ENCODE measurements around the gene NAT10.

NAT10 gene

GRCh38 chr11:34105957-34106504 lies 602 bp downstream of the NAT10 start:
- DNase-seq (ENCODE audit: low read depth in 2 of 2, low spot score in 1 of 2), result no peak

DNA sequence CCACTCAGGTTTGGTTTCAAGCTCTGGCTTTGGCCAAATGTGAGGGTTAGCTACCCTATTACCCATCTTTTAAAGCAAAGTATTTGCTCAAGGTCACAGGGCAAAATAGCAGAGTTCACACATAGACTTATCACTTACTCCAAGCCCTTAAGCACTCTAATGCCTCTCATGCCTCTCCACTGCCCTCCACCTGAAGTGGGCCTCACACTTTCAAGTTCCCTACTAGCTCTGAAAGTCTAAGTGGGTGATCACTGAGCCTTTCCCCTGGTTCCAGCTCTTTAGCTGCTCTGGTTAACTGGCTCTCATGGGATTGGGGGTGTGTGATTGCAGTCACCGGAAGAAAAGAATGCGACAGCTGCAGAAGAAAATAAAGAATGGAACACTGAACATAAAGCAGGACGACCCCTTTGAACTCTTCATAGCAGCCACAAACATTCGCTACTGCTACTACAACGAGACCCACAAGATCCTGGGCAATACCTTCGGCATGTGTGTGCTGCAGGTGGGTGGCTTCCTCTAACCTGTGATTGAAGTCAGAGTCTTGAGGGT lies 6.4 kb downstream of the NAT10 start:
- DNase-seq (ENCODE audit: low read depth in 2 of 2, low spot score in 1 of 2), result no peak

DNA sequence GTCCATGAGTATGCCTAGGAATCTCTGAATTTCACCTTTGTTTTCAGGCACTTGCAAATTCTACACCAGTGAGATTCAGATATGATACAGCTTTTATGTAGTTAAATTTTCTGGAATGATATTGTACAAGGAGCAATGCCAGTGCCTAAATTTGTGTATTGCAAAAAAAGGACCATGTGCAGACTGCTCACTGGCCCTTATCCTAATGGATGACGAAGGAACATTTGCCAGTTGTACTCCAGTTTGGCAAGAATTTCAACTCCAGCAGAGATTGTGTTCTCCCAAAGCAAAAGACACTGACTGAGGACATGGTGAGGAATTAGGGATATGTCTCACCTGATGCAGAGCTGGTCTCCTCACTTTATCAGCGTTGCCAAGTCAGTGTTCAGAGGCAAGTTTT lies 8.6 kb downstream of the NAT10 start:
- no peak for DNase-seq (ENCODE audit: low read depth in 2 of 2, low spot score in 1 of 2)

DNA sequence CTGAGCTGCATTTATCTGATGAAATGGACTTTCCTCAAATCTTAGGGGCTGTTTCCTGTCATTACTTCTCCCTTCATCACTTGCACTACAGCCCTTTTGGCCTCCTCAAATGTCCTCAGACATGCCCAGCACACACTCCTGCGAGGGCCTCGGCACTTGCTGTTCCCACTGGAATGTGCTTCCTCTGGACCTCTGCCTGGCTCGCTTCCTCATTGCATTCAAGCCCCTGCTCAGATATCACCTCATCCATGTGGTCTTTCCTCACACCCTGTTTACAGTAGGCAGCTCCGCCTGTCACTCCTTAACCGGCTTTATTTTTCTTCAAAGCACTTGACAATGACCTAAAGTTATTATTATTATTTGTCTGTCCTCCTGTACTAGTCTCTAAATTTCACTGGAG lies 9.0 kb downstream of the NAT10 start:
- no peak for DNase-seq (ENCODE audit: low read depth in 2 of 2, low spot score in 1 of 2)

DNA sequence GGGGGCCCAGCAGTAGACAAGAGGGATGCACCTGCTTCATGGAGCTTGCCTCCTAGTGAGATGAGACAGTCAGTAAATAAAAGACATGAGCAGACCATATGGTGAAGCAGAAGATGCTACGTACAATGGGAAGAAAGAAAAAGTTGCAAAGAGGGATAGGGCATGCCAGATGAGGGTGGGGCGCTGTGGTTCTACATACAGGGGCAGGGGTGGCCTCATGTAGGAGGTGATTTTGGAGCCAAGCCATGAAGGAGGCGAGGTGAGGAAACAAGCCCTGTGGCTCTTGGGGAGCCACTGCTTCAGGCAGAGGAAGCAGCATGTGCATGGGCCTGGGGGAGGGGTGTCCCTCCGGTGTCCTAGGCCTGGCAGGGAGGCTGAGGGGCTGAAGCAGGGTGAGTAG lies 15.2 kb downstream of the NAT10 start:
- no peak for DNase-seq (ENCODE audit: low read depth in 2 of 2, low spot score in 1 of 2)

DNA sequence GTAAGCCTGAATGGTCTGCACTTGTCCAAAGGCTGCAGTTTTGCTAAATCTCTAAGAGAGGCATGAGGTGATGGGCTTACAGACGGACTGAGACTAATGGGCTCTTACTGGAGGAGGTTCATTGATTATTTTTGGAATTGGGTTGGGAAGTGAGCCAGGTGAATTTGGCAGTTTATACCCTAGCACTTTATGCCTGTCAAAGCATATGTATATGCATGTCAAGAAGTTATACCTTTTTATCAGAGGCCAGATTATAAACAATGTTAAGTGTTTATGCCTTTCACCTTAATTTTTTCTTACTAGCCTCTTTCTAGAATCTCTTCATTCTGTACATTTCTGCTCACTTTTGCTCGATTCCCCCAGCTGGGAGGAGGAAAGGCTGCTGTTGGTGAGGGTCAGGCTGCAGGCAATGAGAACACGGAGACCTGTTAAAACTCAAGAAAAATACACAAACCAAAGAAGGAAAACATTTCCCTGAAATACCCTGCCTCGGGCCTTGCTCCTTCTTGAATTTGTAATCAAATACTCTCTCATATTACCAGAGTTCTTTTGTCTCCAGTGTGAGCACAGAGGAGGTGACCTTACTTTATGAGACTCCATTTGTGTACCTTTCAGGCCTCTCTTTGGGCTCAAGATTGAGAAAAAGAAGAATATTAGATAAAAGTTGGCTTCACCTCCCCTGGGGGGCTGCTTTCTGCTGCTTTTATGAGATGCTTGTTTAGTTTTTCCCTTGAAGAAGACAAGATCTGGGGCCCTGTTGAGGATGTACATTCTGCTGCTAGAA lies 19.6 kb downstream of the NAT10 start:
- DNase-seq (ENCODE audit: low read depth in 2 of 2, low spot score in 1 of 2), result no peak

DNA sequence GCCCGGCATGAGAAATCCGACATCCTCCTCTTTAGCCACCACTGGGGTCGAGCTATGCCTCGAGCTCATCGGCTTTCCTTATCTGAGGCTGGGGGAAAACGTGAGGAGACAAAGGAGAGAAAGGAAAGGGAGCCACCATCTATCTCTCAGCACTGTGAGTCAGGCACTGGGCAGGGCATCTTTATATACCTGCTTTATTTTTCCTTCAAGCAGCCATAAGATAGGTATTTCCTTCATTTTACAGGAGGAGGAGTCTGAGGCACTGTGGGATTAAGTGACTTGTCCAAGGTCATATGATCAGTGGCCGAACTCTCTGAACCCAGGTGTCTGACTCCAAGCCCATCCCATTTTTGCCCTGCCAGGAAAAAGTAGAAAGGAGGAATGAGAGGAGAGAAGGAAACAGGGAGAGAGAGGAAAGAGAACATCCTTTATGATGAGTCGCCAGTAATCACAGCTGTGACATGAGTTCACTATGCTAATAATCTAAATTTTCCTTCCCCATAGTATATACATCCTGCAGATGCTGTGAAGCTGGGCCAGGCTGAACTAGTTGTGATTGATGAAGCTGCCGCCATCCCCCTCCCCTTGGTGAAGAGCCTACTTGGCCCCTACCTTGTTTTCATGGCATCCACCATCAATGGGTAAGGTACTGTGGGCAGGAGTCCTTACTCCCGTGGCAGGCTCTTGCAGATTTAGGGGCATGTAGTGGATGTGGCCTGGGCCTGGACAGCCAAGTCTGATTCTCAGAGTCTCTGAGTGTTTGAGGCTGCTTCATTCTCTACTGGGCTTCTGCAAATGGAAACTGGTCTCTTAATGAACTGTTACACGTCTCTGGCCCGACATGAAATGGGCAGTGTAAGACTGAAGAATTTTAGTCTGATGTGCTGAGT lies 21.8 kb downstream of the NAT10 start:
- DNase-seq (ENCODE audit: low read depth in 2 of 2, low spot score in 1 of 2), result no peak

DNA sequence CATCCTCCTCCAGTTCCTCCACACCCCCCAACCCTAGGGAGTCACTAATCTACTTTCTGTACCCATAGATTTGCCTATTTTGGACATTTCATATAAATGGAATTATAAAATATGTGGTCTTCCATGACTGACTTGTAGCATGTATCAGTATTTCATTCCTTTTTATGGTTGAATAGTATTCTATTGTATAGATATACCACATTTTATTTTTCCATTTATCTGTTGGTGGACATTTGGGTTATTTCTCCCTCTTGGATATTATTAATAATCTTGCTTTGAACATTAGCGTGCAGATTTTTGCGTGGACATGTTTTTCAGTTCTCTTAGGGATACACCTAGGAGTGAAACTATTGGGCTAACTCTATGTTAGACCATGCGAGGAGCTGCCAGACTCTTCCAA lies 23.4 kb downstream of the NAT10 start:
- no peak for DNase-seq (ENCODE audit: low read depth in 2 of 2, low spot score in 1 of 2)

- no peak for DNase-seq (ENCODE audit: low read depth in 2 of 2, low spot score in 1 of 2)
Observed at GRCh38 chr11:34132261-34132965, 27.0 kb downstream of the NAT10 start.

- no peak for DNase-seq (ENCODE audit: low read depth in 2 of 2, low spot score in 1 of 2)
Observed at GRCh38 chr11:34134765-34135164, 29.3 kb downstream of the NAT10 start.

DNA sequence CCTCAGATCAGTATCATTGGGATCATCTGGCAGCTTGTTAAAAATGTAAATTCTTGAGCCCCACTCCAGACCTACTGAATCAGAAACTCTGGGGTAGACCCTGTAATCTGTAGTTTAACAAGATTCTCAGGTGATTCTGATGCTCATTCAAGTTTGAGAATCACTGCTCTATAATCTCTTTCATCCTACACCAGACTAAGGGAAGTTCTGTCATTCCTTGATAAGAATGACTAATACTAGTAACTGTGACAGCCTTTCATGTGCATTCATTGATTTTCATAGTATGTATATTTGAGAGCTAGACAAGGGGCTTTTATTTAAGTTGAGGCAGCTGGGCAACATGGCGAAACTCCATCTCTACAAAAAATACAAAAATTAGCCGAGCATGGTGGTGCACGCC lies 30.0 kb downstream of the NAT10 start:
- DNase-seq (ENCODE audit: low read depth in 2 of 2, low spot score in 1 of 2), result no peak

GRCh38 chr11:34136420-34136819 lies 31.0 kb downstream of the NAT10 start:
- DNase-seq (ENCODE audit: low read depth in 2 of 2, low spot score in 1 of 2), result no peak

GRCh38 chr11:34139346-34139745 lies 33.9 kb downstream of the NAT10 start:
- no peak for DNase-seq (ENCODE audit: low read depth in 2 of 2, low spot score in 1 of 2)

DNA sequence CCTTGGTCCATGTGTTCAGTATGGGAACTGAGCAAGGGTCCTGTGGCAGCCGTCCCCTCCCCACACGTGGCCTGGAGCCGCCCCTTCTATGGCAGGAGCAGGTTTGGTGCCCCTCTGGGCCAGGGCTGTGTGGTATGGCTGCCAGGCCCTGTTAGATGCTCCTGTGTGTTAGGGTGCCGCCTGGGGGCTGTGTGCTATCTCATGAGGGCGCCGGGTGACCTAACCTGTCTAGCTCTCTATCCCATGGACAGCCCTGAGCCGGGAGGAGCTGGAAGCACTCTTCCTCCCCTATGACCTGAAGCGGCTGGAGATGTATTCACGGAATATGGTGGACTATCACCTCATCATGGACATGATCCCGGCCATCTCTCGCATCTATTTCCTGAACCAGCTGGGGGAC lies 34.7 kb downstream of the NAT10 start:
- no peak for DNase-seq (ENCODE audit: low read depth in 2 of 2, low spot score in 1 of 2)

- DNase-seq (ENCODE audit: low read depth in 2 of 2, low spot score in 1 of 2), result no peak
Observed at GRCh38 chr11:34143048-34143447, 37.6 kb downstream of the NAT10 start.

- DNase-seq (ENCODE audit: low read depth in 2 of 2, low spot score in 1 of 2), result no peak
Observed at GRCh38 chr11:34145073-34145472, 39.6 kb downstream of the NAT10 start.

DNA sequence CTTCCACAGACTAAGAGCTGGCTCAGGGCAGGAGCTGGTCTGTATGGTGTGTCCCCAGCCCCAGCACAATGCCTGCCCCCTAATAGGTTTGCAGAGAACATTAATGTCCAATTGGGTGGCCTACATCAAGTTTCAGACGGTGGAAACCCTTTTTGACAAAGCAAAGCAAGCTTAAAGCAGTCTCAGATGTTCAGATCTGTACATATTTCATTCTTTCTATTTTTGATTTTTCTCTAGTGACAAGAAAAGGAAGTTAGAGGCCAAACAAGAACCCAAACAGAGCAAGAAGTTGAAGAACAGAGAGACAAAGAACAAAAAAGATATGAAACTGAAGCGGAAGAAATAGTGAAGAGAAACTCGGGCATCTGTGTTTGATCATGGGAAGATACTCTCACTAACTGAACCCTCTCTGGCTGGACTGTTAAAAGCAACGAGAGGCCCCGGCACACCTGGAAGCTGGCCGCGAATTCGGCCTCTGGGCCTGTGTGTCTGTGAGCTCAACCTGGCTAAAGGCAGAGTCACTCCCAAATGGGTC lies 40.5 kb downstream of the NAT10 start:
- DNase-seq (ENCODE audit: low read depth in 2 of 2, low spot score in 1 of 2), result no peak

DNA sequence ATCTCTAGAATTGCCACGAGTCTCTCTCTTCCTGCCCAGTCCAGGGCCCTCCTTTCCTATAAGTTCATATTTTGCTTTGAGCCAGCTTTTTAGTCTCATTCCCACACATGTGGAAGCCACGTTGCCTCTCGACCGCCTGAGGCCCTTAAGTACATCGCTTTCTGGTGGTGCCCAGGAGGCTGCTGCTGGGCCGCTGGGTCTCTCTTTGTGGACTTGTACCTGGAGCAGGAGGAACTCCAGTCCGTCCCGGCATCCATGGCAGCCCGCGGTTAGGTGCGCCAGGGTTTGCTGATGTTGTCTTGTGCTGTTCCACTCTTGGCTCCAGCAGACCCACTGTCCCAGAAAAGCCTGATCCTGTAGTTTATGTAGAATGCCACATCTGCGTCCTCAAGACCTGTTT lies 41.0 kb downstream of the NAT10 start:
- DNase-seq (ENCODE audit: low read depth in 2 of 2, low spot score in 1 of 2), result no peak

DNA sequence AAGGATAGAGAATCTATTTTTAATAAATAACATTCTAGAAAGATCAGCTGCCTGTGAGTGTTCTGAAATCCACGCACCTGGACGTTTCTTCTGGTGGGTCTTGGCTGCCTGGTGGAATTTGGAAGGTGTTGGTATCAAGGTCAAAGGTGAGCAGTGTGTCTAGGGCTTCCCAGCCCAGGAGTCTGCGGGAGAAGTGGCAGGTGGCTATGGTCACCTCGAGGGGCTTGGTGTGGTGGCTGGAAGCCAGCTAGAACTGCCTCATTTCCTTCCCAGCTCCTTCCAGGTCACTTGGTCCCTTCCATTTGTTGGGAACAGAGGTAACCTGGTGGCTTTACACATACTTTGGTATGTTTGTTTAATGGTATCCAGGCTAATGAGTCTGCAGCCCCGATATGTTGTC lies 41.4 kb downstream of the NAT10 start:
- DNase-seq (ENCODE audit: low read depth in 2 of 2, low spot score in 1 of 2), result no peak

DNA sequence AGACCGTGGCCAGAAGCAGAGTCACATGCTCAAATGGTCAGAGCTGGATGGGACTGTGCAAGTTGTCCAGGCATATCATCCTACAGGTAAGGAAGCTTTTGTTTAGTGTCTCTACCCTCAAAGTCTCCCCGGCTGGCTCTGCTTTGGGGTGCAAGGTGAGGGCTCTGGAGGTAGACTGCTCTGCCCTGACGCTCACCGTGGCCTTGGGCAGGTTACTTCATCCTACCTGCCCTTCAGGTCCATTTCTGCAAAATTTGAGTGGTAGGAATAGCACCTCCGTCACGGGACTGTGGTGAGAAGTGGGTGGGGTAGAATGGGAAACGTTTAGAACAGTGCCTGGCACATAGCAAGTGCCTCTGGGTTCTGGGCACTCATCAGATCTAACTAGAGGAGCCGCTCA lies 42.2 kb downstream of the NAT10 start:
- no peak for DNase-seq (ENCODE audit: low read depth in 2 of 2, low spot score in 1 of 2)
